ENCODE measurements around the gene METRN.

Gene METRN

GRCh38 chr16:698911-699671, 15.8 kb upstream of the METRN start:
- in situ Hi-C loops (cut with HindIII; ENCODE audit: low sequenced_read_pairs): no loop called here
- no peak for TF ChIP-seq CTCF (IDR thresholded peaks at IDR 0.05; ENCODE audit: low read depth, low read length, missing control alignments)
- DNase-seq (ENCODE audit: low read depth): no peak
- H3K4me3 ChIP-seq (ENCODE audit: low read depth, low read length): no peak overlapping the region

- no peak for TF ChIP-seq CTCF (IDR thresholded peaks at IDR 0.05; ENCODE audit: low read depth, low read length, missing control alignments)
- in situ Hi-C loops (cut with HindIII; ENCODE audit: low sequenced_read_pairs): no loop called here
- no peak for DNase-seq (ENCODE audit: low read depth)
- no peak overlapping the region for H3K4me3 ChIP-seq (ENCODE audit: low read depth, low read length)
Measured at GRCh38 chr16:700684-701584, 14.0 kb upstream of the METRN start.

GRCh38 chr16:702341-702740, 12.6 kb upstream of the METRN start:
- no peak for DNase-seq (ENCODE audit: low read depth)
- TF ChIP-seq CTCF (IDR thresholded peaks at IDR 0.05; ENCODE audit: low read depth, low read length, missing control alignments): no peak
- in situ Hi-C loops (cut with HindIII; ENCODE audit: low sequenced_read_pairs): no loop called here
- no peak overlapping the region for H3K4me3 ChIP-seq (ENCODE audit: low read depth, low read length)

- no peak for DNase-seq (ENCODE audit: low read depth)
- no peak overlapping the region for H3K4me3 ChIP-seq (ENCODE audit: low read depth, low read length)
- no peak for TF ChIP-seq CTCF (IDR thresholded peaks at IDR 0.05; ENCODE audit: low read depth, low read length, missing control alignments)
- in situ Hi-C loops (cut with HindIII; ENCODE audit: low sequenced_read_pairs): no loop called here
Measured at GRCh38 chr16:703406-703805, 11.5 kb upstream of the METRN start.

GRCh38 chr16:704047-704446, 10.9 kb upstream of the METRN start:
- no peak overlapping the region for H3K4me3 ChIP-seq (ENCODE audit: low read depth, low read length)
- TF ChIP-seq CTCF (IDR thresholded peaks at IDR 0.05; ENCODE audit: low read depth, low read length, missing control alignments): no peak
- in situ Hi-C loops (cut with HindIII; ENCODE audit: low sequenced_read_pairs): no loop called here
- DNase-seq (ENCODE audit: low read depth): no peak

- in situ Hi-C loops (cut with HindIII; ENCODE audit: low sequenced_read_pairs): no loop called here
- no peak overlapping the region for H3K4me3 ChIP-seq (ENCODE audit: low read depth, low read length)
- DNase-seq (ENCODE audit: low read depth): no peak
- no peak for TF ChIP-seq CTCF (IDR thresholded peaks at IDR 0.05; ENCODE audit: low read depth, low read length, missing control alignments)
Measured at GRCh38 chr16:704552-705380, 10.2 kb upstream of the METRN start.
